Hindlimb muscle (tissue), 1 donor: ENCODE data around the gene RNASE8. TPM values are rescaled to one million over a fixed set of nuclear protein-coding genes. Genes with fewer than 3 reads are reported as not detected.
"Not testable (repeated sequence)": the region's sequence is repeated elsewhere in the genome, so short reads cannot be mapped to it uniquely, and the experiment has no call there.

Experiments used
- DNase-seq: peaks from one replicate; pipeline ENCODE4 v3.0.0-alpha.2; 2013
- polyA plus RNA-seq: library from polyadenylated mRNA; unstranded; fragments of 120-200 nt; gene quantifications from one replicate; pipeline ENCODE4 v1.2.1, GENCODE V29; 2013; ENCODE audit not compliant: insufficient read length

RNASE8 gene
- polyA plus RNA-seq, 1 donor: not detected

- DNase-seq: no peak
Measured at GRCh38 chr14:21030531-21030930, 27.1 kb upstream of the RNASE8 start.

GRCh38 chr14:21032326-21033132 is 25.1 kb upstream of the RNASE8 start:
- DNase-seq: no peak

- DNase-seq: no peak
Measured at GRCh38 chr14:21033133-21033698, 24.4 kb upstream of the RNASE8 start.

GRCh38 chr14:21034707-21035106 is 22.9 kb upstream of the RNASE8 start, which contains the start of gene RNASE13:
RNASE13 (minus strand) TSS chr14:21034807; CDS start chr14:21034288, 519 bp downstream.
- no peak for DNase-seq

- DNase-seq: no peak
Measured at GRCh38 chr14:21036751-21037150, 20.9 kb upstream of the RNASE8 start.

- DNase-seq: no peak
Measured at GRCh38 chr14:21037156-21037555, 20.5 kb upstream of the RNASE8 start.

- DNase-seq: peak; percentile 91
Measured at GRCh38 chr14:21038441-21039422, 18.9 kb upstream of the RNASE8 start.

- DNase-seq: peak; percentile 74
Measured at GRCh38 chr14:21039585-21040369, 17.8 kb upstream of the RNASE8 start.

- DNase-seq: no peak
Measured at GRCh38 chr14:21040370-21040925, 17.2 kb upstream of the RNASE8 start.

GRCh38 chr14:21040941-21041340 is 16.7 kb upstream of the RNASE8 start:
- DNase-seq: not testable (repeated sequence)

GRCh38 chr14:21041676-21042433 is 15.8 kb upstream of the RNASE8 start, which contains the start of gene RNASE7:
RNASE7 (plus strand) TSS chr14:21042362; CDS start chr14:21042993, 631 bp downstream.
- DNase-seq: no peak

- DNase-seq: no peak
Measured at GRCh38 chr14:21042918-21043317, 14.7 kb upstream of the RNASE8 start.

- DNase-seq: no peak
Measured at GRCh38 chr14:21043387-21043973, 14.1 kb upstream of the RNASE8 start.

- DNase-seq: no peak
Measured at GRCh38 chr14:21043974-21044618, 13.5 kb upstream of the RNASE8 start.

GRCh38 chr14:21047378-21047781 is 10.2 kb upstream of the RNASE8 start:
- DNase-seq: no peak

GRCh38 chr14:21048638-21049037 is 9.0 kb upstream of the RNASE8 start:
- no peak for DNase-seq

GRCh38 chr14:21049271-21049673 is 8.3 kb upstream of the RNASE8 start:
- no peak for DNase-seq

GRCh38 chr14:21050597-21050996 is 7.0 kb upstream of the RNASE8 start:
- no peak for DNase-seq

- DNase-seq: no peak
Measured at GRCh38 chr14:21053184-21054122, 4.2 kb upstream of the RNASE8 start.
